NCI-H345 treated with DMSO at 0.1 percent for 48 hours (cell line): ENCODE data around the gene C2orf42.
"Not testable (repeated sequence)": the region's sequence is repeated elsewhere in the genome, so short reads cannot be mapped to it uniquely, and the experiment has no call there.

Experiments
- DNase-seq: peaks from one replicate; lab custom pipeline; 2025; ENCODE audit not compliant: unreplicated experiment; lab: John Stamatoyannopoulos, UW

Gene C2orf42

DNA sequence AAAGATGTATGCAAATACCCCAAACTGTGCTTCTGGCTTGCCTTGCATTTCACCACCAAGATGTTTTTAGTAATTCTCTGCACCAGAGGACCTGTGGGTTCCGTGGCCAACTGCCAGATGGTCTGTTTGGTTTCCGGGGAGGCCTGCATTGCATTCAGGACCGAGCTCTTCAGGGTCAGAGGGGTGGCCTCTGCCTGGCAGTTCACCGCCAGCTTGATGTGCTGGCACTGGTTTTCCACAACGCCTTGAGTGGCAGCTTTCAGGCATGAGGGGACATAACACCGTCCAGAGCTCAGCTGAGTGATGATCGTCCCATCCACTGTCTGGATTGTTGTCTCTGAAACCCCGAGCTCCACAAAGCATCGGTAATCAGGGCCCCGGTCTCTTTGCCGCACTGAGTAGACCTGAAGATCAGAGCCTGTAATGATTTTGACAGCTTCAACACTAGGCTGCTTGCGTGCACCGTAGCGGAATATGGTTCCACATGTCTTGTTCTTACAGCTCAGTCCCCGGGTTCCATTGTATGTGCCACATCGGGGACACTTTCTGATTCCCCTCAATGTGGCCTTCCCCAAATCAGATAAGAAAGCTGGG, 9.4 kb downstream of the C2orf42 start:
- DNase-seq: no peak

DNA sequence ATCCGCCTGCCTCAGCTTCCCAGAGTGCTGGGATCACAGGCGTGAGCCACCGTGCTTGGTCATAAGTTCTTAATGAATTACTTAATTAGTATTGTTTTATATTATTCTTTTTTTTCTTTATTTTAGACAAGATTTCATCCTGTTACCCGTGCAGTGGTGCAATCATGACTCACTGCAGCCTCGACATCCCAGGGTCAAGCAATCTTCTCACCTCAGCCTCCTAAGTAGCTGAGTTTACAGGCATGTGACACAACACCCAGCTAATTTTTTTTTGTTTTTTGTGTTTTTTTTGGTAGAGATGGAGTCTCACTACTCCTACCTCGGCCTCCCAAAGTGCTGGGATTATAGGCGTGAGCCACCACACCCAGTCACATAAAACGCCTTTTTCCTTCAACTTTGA, 17.3 kb downstream of the C2orf42 start:
- DNase-seq: no peak

DNA sequence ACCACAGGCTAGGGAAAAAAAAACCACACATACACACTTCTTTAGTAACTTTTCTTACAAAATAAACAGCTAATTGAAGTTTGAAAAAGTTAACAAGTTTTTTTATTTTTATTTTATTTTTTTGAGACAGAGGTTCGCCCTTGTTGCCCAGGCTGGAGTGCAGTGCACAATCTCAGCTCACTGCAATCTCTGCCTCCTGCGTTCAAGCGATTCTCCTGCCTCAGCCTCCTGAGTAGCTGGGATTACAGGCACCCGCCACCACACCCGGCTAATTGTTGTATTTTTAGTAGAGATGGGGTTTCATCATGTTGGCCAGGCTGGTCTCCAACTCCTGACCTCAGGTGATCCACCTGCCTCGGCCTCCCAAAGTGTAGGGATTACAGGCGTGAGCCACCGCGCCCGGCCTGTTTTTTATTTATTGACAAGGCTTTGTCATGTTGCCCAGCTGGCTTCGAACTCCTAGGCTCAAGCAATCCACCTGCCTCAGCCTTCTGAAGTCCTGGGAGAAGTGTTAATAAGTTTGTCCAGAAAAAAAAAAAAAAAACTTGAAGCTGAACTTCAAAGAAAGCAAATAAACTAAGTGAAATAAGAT, 21.1 kb downstream of the C2orf42 start:
- DNase-seq: not testable (repeated sequence)

DNA sequence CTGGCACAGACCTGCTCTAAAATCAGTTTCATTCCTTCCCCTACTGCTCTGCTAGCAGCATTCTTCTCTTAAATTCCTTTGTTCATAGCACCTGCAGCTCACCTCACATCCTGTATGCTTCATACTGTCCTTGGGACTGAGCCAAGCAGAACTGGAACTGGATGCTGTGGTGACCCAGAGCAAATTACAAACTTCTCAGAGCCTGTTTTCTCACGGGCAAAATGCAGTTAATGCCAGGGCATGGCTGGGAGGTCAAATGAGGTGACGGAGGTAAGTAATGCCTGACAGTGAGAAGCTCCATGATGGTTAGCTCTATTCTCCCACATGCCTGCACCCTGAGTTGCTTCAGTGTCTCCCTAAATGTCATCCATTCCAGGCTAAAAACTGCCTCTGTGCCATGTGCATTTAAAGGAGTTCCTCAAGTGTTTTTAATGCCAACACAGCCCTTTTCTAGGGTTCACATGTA, 29.7 kb downstream of the C2orf42 start:
- DNase-seq: no peak

DNA sequence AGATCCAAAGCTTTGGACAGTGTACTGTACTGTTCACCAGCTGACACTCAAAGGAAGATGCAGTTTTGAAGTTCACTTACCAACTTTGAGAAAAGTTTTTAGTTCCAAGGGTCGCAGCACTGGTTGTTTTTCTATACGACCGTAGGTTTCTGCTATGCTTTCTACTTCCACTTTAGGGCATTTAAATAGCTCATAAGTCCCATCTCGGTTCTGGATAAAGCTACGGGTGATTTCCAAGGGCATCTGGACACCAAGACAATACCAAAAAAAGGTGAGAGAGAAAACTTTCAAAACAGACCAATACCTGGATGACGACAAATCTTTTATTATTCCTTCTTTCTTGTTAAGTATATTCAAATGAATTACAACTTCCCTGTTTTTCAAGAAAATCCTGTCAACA, 30.3 kb downstream of the C2orf42 start:
- no peak for DNase-seq

DNA sequence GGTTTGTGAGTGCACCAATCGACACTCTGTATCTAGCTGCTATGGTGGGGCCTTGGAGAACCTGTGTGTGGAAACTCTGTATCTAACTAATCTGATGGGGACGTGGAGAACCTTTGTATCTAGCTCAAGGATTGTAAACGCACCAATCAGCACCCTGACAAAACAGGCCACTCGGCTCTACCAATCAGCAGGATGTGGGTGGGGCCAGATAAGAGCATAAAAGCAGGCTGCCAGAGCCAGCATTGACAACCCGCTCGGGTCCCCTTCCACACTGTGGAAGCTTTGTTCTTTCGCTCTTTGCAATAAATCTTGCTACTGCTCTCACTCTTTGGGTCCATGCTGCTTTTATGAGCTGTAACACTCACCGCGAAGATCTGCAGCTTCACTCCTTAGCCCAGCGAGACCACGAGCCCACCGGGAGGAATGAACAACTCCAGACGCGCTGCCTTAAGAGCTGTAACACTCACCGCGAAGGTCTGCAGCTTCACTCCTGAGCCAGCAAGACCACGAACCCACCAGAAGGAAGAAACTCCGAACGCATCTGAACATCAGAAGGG, 41.6 kb downstream of the C2orf42 start:
- DNase-seq: not testable (repeated sequence)

DNA sequence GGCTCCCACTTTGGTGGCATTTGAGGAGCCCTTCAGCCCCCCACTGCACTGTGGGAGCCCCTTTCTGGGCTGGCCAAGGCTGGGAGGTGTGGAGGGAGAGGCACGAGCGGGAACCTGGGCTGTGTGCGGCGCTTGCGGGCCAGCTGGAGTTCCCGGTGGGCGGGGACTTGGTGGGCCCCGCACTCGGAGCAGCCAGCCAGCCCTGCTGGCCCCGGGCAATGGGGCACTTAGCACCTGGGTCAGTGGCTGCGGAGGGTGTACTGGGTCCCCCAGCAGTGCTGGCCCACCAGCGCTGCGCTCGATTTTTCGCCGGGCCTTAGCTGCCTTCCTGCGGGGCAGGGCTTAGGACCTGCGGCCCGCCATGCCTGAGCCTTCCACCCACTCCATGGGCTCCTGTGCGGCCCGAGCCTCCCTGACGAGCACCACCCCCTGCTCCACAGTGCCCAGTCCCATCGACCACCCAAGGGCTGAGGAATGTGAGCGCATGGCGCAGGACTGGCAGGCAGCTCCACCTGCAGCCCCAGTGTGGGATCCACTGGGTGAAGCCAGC, 42.5 kb downstream of the C2orf42 start:
- DNase-seq: not testable (repeated sequence)

DNA sequence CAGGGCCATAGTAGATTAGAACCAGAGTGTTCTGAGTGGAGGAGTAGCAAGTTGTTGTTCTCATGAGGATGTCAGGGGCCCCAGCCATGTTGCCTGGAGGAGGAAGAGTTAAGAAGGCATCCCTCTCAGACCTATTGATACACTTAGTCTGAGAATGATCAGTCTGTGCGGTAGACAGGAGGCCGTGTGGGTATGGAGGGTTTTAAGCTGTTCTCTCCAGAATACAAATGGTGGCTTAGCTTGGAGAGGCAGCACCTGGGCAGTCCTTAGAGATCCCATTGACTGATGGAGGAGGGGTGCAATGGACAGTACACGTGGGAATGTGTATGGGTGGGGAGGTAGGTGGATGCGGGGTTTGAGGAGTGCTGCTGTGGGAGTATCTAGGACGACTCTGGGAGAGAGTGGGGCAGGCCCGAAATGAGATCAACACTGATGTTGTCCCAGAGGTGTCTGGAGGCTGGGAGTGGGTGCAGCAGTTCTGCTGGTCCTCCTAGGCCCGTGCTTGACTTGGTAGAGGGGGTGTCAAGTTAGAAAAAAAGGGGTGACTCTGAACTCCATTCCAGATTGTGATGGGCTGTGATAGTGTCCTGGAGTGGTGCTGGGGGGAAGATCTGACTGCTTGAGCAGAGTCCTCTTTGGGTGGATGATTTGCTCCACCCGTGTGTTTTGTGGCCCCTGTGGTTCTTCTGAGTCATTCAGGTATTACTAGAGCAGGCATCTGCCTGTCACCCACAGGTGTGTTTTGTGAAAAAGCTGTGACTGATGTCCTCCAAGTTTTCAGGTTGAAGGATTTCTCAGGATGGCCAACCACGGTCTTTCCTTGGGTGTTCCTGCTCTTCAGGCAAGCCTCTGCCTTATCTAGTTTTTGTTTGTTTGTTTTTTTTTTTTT, 44.7 kb downstream of the C2orf42 start:
- no peak for DNase-seq

DNA sequence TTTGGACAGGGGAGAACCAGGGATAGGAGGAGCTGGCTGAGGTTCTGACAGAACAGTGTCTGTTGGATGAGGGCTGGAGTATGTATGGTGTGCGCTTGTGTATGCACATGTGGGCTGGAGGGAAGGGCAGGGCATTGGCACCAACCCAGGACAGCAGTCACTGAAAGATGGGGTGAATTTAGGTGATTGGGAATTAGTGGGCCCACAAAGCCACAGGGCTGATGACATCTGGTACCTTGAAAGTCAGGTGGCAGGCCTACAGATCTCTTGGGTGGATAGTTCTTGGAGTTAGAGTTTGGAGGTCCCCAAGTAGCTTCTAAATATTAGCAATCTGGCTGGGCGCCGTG, 45.7 kb downstream of the C2orf42 start:
- no peak for DNase-seq

DNA sequence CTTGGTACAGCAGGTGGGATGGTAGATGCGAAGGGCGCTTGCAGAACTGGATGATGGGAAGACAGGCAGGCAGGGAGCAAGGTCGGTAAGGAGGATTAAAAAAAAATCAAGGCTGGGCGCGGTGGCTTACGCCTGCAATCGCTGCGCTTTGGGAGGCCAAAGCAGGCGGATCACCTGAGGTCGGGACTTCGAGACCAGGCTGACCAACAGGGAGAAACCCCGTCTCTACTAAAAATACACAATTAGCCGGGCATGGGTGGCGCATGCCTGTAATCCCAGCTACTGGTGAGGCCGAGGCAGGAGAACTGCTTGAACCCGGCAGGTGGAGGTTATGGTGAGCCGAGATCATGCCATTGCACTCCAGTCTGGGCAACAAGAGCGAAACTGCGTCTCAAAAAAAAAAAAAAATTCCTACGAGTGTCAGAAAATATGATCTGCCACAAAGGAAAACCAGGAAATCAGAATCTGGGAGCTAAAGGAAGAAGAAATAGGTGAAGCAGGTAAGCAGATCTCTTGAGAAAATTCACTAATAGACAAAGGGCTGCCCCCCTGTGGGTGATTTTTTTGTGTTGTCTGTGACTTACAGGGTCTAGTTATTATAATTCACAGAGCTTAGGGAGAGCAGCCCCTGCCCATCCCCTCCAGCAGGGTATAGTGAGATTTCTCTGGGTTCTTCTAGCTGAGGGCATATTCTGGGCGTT, 46.2 kb downstream of the C2orf42 start:
- DNase-seq: no peak

DNA sequence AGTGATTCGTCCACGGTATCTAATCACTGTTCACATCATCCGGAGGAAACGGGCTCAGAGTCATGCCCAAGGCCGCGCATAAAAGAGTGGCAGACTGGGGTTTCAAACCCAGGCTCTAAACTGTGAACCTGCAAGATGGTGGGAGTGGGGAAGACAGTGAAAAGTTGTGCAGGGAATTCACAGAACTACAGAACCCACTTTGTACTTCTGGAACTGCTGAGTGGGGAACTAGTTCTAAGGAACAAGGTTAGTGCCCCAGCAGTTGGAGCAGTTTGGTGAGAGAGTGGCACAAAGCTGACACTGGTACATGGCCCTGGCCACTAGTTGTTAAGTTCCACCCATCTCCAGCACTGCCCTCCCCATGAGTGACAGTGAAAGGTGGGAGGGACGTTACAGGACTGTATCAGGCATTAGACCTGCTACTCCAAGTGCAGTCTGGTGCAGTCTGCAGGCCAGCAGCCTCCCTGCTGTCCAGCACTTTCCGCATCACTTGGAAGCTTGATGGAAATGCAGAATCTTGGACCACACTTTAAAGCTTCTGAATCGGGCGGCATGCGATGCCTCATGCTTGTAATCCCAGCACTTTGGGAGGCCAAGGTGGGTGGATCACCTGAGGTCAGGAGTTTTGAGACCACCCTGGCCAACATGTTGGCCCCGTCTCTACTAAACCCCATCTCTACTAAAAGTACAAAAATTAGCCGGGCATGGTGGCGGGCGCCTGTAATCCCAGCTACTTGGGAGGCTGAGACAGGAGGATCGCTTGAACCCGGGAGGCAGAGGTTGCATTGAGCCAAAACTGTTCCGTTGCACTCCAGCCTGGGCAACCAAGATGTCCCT, 47.3 kb downstream of the C2orf42 start:
- no peak for DNase-seq

DNA sequence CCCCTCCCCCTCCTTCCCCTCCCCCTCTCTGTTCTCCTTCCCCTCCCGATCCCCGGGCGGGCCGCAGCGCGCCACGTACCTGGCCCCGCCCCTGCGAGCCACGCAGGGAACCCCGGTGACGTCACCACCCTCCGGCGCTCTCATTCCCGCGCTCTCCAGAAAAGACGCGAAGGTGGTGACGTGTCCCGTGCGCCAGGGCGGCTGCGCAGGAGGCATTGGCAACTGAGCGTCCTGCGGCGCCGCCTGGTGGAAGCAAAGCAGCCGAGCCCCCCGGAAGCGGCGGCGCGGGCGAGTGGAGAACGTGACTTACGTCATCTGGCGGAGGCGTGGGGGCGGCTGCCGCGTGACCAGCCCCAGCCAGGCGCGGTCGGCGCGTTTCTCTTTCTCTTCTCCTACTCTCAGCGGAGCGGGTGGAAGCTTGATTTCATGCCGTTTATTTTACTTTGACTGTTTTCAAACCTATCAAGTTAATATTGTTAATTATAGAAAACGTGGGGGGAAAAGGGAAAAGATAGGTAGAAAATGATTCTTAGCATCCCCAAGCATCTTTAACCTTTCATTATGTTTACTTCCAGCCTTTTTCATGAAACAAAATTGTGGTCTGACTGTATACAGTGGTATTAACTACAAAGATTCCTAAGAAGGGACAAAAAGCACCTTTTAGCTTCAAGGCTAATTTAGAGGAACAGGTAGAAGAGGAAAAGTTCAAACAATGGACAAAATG, 48.1 kb downstream of the C2orf42 start:
- peak; percentile 98 for DNase-seq

DNA sequence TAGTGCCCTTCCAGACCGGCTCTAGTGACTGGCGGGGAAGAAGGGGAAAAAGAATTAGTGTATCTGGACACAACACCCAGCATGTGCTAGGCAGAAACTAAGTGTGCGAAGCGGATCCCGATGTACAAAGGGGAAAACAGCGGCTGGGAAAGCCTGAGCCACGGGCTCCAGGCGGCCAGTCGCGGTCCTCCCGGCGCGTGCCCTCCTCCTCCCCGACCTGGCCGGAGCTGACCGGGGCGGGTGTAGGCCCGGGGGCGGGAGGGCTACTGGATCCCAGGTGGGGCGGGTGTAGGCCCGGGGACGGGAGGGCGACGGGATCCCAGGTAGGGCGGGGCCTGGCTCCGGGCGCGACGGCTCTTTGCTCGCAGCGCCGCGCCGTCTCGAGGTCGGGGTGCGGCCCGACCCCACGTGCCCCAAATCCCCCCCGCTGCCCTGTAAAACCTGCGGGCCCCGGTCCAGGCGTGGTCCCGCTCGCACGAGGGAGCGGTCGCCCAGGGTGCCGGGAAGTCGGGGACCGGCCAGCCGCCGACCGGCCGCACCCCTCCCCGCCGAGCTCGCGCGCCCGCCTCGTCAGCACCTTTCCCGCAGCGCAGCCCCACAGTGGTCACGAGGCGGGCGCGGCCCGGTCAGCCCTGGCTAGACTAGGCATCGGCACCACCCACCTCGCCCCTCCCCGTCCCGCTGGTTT, 48.8 kb downstream of the C2orf42 start:
- peak; percentile 48 for DNase-seq

DNA sequence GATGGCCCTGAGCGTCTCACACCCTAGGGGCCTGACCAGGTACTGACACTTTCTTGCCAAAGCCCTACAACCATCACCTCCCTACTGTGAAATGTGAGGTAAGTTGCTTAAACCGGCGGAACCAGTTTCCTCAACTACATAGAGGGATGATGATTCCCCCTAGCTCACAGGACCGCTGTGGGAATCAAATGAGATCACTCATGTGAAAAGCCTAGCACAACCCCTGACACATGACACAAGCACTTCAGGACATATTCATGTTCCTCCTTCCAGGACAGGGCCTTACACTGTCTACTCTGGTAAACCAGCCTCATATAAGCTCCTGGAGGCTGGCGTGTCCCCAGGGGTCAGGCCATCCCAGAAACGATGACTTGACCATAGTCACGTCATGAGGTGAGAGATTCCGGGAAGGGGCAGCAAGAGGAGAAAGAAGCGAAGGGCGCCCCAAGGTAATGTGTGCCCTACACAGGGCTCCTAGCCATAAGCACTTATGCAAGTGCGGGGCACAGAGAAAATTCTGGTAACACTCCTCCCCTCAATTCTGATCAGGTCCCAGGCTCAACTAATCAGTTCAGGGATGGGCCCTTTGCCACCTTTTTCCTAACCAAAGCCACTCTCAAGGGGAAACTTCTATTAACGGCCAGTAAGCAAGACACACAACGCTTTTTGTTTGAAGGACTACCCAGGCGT, 49.5 kb downstream of the C2orf42 start:
- DNase-seq: peak; percentile 88

DNA sequence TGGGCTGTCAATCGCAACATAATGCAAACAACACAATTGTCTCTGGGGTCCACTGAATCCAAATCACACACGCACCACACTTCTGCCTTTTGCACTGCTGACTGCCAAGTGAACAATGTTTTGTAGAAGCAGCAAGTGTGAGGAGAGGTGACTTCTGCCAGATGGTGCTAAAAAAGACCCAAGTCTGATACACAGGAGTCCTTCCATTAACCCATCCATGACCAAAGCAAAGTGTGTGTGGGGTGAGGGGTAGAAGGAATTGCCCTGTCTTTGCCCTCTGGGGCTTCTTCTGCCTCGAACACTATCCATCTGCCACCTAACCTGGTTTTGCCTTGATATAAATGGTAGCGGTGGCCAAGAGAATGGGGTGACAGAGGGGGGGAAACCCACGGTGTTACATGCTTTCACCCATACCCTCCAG, 50.0 kb downstream of the C2orf42 start:
- DNase-seq: no peak

DNA sequence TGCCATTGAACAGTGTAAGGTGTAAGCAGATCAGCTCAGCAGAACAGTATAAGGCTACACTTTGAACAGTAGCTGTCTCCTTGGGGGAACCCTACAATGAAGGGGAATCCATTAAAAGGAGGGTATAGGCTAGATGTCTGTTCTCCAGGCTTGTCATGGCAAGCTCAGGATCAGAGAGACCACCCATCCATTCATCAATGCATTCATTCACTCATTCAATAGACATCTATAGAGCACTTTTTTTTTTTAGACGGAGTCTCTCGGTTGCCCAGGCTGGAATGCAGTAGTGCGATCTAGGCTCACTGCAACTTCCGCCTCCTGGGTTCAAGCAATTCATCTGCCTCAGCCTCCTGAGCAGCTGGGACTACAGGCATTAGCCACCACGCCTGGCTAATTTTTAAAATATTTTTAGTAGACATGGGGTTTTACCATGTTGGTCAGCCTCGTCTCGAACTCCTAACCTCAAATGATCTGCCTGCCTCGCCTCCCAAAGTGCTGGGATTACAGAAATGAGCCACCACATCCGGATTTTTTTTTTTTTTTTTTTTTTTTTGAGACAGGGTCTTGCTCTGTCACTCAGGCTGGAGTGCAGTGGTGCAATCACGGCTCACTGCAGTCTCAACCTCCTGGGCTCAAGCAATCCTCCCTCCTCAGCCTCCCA, 56.4 kb downstream of the C2orf42 start:
- DNase-seq: not testable (repeated sequence)

DNA sequence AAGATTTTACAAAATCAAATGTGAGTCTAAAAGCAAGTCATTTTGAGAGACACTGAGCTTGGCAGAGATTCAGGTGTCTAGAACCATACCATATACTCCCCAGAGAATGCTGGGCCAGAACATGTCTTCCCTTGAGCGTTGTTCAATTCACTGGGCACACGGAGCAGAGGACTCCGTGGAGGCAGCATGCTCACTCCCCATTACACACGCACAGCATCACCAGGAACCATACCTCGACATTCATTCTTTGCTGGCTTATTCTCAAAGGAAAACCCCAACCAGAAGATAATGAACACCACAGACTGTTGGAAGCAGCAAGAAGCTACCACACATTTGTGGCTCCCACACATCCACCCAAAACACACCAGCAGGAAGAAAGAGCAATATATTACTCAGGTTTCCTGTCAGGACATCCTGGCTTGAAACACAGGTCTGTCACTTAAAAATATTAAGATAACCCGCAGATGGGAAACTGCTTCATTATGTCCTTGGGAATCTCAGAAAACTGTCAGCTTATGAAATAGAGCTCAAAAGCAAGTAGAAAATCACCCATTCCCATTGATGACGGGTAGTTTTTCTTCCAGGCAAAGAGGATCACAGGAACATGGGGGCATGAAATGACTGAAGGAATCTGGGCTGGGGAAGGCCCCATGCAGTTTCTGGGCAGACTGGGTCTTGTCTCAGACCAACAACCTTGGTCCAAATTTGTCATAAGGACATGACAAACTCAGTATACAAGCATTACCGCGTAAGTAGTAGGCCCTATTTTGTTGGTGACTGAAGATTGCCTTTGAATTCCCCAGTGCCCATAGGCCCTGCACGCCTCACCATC, 57.1 kb downstream of the C2orf42 start:
- DNase-seq: no peak
